Fibroblast of villous mesenchyme (primary cell): Measurements from ENCODE around the gene PHF12. TPM values are rescaled to one million over a fixed set of nuclear protein-coding genes. Genes with fewer than 3 reads are reported as not detected.

Experiments used
- DNase-seq: peaks from one replicate; pipeline ENCODE4 v3.0.0-alpha.2; 2010; ENCODE audit warnings: low read depth
- H3K4me3 ChIP-seq: 2 replicates; pipeline ENCODE4 v1.5.1; 2011; ENCODE audit warnings: low read depth, mild to moderate bottlenecking, low read length
- total RNA-seq: library from RNA; depleted of rRNA; stranded (reverse); fragments of >200 nt; gene quantifications from 2 replicates; pipeline ENCODE4 v1.2.3, GENCODE V29; 2012
- TF ChIP-seq, protein P1 (sequence below): IDR thresholded peaks from 2 replicates; pipeline ENCODE4 v1.5.1; 2012; ENCODE audit warnings: low read depth, mild to moderate bottlenecking, low read length; ENCODE audit not compliant: insufficient read depth

PHF12 gene
- total RNA-seq, 1 donor, result 22.5 TPM

GRCh38 chr17:28855336-28855679 is 96.0 kb downstream of the PHF12 start:
- H3K4me3 ChIP-seq, result peak overlapping the region; percentile 84
- no peak for DNase-seq
- TF ChIP-seq, protein P1, sequence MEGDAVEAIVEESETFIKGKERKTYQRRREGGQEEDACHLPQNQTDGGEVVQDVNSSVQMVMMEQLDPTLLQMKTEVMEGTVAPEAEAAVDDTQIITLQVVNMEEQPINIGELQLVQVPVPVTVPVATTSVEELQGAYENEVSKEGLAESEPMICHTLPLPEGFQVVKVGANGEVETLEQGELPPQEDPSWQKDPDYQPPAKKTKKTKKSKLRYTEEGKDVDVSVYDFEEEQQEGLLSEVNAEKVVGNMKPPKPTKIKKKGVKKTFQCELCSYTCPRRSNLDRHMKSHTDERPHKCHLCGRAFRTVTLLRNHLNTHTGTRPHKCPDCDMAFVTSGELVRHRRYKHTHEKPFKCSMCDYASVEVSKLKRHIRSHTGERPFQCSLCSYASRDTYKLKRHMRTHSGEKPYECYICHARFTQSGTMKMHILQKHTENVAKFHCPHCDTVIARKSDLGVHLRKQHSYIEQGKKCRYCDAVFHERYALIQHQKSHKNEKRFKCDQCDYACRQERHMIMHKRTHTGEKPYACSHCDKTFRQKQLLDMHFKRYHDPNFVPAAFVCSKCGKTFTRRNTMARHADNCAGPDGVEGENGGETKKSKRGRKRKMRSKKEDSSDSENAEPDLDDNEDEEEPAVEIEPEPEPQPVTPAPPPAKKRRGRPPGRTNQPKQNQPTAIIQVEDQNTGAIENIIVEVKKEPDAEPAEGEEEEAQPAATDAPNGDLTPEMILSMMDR, result no peak

Other genes starting within 250 kb of the PHF12 start
- under 0.01 and 1.6 TPM in 2 replicates for gene PROCA1, start 239.6 kb downstream of the PHF12 start, total RNA-seq
- gene RAB34, start 233.7 kb downstream of the PHF12 start, total RNA-seq, result 148 and 185 TPM in 2 replicates
- gene RPL23A, start 231.5 kb downstream of the PHF12 start, total RNA-seq, result 336 and 532 TPM in 2 replicates
- gene TLCD1, start 225.3 kb downstream of the PHF12 start, total RNA-seq, result 6.1 and 8.2 TPM in 2 replicates
- 2.2 and 7.4 TPM in 2 replicates for gene NEK8, start 222.7 kb downstream of the PHF12 start, total RNA-seq
- 37.7 and 64.8 TPM in 2 replicates for gene TRAF4, start 207.5 kb downstream of the PHF12 start, total RNA-seq
- gene FAM222B, start 108.7 kb downstream of the PHF12 start, total RNA-seq, result 5.5 and 6.9 TPM in 2 replicates
- 29.6 and 39.3 TPM in 2 replicates for gene ERAL1, start 96.5 kb downstream of the PHF12 start, total RNA-seq
- 39.6 and 43.6 TPM in 2 replicates for gene FLOT2, start 53.8 kb downstream of the PHF12 start, total RNA-seq
- 2.6 and 3.5 TPM in 2 replicates for gene DHRS13, start 48.4 kb downstream of the PHF12 start, total RNA-seq
- gene SEZ6, start 54.5 kb upstream of the PHF12 start, total RNA-seq, result not detected in 2 replicates
- gene PIPOX, start 91.6 kb upstream of the PHF12 start, total RNA-seq, result 1.7 and 2.9 TPM in 2 replicates
- gene MYO18A, start 228.9 kb upstream of the PHF12 start, total RNA-seq, result 59.6 and 61.2 TPM in 2 replicates